Measurements from ENCODE around the gene LIN54.
"Not testable (repeated sequence)": the region's sequence is repeated elsewhere in the genome, so short reads cannot be mapped to it uniquely, and the experiment has no call there.

Gene LIN54

DNA sequence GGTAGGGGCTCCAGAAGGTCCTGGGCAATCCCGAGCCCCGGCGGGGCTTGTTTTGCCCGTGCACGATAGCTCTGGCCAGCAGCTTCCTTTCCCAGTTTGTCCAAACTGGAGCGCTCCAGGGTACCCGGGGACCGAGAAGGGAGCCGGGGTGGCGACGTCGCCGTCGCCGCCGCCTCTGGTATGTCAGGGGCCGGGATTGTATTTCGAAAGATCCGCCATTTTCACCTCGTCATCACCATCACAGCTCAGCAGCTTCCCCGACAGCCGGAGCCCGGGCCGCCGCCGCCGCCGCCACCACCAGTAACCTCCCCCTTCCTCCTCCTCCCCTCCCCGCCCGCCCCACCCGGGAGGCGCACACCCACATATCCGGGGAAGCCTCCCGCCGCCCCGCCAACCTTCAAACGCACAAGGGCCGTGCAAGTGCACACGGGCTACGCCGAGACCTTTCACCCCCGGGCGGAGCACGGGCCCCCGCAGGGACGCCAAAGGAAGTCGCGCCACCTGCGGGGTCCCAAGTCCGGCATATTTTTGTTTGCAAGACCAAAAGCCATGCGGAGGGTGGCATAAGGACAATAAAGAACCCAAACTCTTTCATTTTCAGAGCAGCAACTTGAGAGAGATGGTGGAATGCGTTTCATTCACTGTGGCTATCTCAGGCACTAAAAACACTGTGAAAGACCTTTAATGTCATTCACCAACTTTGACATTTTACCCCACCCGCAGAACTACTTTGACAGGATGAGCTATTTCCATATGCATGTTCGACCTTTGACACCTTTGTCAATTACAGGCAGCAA lies at the start of gene LIN54:
LIN54 (minus strand) TSS at position 302 of the 797 bp plus-strand sequence. CDS start 25,979 bp downstream, outside the sequence.
- DNase-seq = peak; percentile 81 to 82

DNA sequence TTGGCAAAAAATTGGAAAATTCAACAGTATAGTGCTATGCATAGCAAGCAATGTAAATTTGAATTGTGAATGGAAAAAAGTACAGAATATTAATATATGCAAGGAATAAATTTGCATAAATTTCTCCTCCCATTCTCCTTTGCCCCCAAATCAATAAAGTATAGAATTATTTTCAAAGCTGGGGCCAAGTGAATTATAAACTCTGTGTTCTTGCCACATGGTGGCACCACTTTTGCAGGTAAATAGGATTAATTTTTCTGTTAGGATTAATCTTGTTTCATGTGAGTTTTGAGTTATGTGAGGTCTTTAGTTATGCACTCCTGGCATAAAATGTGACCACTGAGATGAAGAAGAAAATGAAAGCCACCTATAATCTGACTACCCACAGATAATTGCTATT lies 44.3 kb upstream of the LIN54 start:
- DNase-seq = no peak

- not testable (repeated sequence) for DNase-seq
Measured at GRCh38 chr4:83048781-83049180, 38.2 kb upstream of the LIN54 start.

GRCh38 chr4:83046693-83047473 lies 36.3 kb upstream of the LIN54 start:
- no peak for DNase-seq

GRCh38 chr4:83043801-83044407 lies 33.3 kb upstream of the LIN54 start:
- DNase-seq = no peak

DNA sequence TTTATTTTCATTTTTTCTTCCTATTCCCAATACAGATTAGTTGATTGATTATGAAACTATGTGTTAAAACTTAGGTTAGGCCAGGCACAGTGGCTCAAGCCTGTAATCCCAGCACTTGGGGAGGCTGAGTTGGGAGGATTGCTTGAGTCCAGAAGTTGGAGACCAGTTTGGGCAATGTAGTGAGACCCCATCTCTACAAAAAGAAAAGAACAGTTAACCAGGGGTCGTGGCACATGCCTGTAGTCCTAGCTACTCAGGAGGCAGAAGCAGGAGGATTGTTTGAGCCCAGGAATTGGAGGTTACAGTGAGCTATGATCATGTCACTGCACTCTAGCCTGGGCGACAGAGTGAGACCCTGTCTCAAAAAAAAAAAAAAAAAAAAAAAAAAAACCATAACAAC lies 32.5 kb upstream of the LIN54 start:
- not testable (repeated sequence) for DNase-seq

GRCh38 chr4:83040269-83040668 lies 29.6 kb upstream of the LIN54 start:
- no peak for DNase-seq

DNA sequence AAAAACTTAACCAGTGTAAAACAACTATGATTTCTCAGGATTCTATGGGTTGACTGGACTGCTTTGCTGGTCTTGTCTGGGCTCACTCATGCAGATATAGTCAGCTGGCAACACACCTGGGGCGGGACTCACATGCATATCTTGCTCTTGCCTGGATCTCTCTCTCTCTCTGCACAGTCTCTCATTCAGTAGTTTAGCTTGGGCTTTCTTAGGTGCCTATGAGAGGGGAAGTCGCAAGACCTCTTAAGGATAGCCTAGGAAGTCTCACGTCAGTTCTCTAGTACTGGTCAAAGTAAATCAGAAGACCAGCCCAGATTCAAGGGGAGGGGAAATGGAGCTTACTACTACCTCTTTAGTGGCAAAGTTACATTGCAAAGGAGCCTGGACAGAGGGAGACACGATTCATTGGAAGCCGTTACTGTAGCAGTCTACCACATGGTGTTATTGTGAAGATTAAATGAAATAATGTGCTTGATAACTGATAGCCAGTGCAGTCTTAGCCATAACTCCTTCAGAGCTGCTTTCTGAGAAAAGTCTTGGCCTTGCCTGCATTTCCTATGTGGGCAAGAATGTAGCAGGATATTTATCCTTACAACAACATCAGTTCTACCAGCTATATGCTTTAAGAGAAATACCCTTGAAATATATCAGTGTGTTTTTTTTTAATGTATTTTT lies 26.5 kb upstream of the LIN54 start:
- DNase-seq = no peak

- DNase-seq = peak; percentile 91 to 94
Measured at GRCh38 chr4:83034630-83035494, 24.2 kb upstream of the LIN54 start, which contains the start of gene COPS4. Gene COPS4 (plus strand): TSS chr4:83035183. CDS start chr4:83035225, 42 bp downstream.

DNA sequence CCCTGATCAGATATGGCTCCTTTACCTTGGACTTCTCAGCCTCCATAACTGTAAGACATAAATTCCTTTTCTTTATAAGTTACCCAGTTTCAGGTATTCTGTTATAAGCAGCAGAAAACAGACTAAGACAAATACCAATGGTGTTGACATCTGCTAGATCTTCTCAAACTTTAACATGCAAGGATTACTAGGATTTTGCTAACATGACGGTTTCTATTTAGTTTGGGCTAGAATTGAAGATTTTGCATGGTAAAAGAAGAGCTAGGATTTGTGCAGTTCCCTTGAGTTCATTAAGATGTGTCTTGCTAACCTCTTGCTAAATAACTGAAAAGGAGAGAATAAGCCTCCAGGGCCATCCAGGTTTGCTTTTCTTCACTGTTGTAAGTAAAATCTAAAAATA lies 19.1 kb upstream of the LIN54 start:
- no peak for DNase-seq

- DNase-seq = no peak
Measured at GRCh38 chr4:83028976-83029375, 18.4 kb upstream of the LIN54 start.

- no peak for DNase-seq
Measured at GRCh38 chr4:83025563-83025962, 14.9 kb upstream of the LIN54 start.

DNA sequence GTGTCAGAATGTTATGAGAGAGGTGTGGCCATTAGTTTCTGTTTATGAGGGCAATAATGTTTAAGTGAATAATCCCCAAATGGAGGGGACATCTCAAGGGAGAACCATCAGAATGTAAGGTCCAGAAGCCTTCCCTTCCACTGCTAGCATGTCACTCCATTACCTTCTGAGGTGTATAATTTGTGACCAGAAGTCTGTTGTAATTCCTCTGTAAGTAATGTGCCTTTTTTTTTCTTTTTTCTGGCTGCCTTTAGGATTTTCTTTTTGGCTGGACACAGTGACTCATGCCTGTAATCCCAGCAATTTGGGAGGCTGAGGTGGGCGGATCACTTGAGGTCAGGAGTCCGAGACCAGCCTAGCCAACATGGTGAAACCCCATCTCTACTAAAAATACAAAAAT lies 13.6 kb upstream of the LIN54 start:
- no peak for DNase-seq

GRCh38 chr4:83023599-83023998 lies 13.0 kb upstream of the LIN54 start:
- not testable (repeated sequence) for DNase-seq

DNA sequence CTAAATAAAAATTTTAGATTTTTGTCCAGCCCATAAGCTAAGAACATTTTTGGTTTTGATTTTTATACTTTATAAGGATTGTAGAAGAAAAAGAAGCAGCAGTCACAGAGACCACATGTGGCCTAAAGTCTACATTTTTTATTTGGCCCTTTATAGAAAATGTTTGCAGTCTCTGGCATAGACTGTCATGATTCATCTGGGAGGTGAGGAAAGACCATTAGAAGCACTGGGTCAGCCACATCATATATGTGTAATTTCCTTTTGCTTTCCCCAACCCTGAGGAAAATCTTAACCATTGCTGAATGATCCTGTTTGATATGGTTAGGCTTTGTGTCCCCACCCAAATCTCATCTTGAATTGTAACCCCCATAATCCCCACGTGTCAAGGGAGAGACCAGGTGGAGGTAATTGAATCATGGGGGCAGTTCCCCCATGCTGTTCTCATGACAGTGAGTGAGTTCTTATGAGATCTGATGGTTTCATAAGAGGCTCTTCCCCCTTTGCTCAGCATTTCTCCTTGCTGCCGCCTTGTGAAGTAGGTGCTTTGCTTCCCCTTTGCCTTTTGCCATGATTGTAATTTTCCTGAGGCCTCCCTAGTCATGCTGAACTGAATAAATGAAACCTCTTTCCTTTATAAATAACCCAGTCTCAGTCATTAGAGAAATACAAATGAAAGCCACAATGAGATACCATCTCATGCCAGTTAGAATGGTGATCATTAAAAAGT lies 12.3 kb upstream of the LIN54 start:
- DNase-seq = no peak

DNA sequence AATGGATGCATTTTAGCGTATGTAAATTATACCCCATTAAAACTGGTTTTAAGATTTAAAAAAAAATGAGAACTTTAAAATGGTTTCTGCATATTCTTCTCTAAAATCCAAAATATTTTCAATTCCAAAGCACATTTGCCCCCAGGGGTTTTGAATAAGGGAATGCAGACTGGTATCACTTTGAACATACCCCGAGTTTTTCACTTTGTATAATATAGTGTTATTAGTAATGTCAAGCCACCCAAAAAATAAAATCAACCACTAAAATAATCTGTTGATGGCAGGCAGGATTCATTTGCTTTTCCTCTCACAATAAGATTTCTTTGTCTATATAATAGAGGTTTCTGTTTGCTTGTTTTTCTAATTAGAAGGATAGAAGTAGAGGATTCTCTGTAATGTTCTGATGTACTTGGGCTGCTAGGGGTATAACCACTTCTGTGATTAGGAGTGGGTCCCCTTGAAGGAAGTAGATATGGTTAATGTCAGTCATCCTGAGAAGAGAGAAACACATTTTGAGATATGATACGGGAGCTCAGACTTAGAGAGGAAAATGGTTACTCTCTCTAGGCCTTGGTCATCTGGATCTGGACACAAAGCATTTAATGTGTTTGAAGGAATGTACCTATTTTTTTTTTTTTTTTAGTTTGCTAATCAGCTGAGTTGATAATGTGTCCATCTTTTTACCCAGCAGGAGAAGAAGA lies 9.3 kb upstream of the LIN54 start:
- DNase-seq = no peak

DNA sequence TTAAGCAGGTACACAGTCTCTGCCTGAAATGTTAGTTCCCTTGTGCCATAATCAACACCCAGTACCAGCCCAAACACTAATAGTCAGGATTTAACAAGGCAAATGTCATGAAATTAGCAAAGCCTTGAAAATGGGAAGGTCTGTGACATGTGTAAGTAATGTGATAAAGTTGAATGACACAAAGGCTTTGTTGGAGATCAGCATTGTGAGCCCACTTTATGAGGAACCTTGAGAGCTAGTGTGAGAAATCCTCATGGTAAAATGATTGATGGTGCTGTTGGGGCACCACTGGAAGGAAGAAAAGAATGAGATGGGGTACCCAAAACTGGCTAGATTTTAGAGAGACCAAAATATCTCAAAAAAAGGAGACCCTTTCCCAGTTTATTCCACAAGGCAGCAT lies 3.3 kb upstream of the LIN54 start:
- DNase-seq = no peak

DNA sequence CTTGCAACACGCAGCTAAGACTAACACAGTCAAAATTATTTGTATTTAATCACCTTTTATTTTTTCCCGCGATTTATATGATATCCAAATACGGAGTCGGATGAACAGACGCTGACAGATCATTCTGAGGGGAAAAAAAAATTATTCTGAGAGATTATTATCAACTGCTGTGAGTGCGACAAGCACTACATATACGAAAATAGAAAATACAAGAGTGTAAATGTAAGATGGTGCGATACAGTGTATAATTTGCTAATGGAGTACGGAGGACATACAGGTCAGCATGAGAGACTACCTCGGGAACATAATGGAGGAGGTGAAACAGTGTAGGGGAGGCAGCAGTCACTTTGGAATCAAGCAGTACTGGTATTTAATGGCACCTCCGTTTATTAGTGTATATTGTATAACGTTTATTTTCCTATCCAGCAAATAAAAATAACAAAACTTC lies 2.8 kb upstream of the LIN54 start:
- no peak for DNase-seq

DNA sequence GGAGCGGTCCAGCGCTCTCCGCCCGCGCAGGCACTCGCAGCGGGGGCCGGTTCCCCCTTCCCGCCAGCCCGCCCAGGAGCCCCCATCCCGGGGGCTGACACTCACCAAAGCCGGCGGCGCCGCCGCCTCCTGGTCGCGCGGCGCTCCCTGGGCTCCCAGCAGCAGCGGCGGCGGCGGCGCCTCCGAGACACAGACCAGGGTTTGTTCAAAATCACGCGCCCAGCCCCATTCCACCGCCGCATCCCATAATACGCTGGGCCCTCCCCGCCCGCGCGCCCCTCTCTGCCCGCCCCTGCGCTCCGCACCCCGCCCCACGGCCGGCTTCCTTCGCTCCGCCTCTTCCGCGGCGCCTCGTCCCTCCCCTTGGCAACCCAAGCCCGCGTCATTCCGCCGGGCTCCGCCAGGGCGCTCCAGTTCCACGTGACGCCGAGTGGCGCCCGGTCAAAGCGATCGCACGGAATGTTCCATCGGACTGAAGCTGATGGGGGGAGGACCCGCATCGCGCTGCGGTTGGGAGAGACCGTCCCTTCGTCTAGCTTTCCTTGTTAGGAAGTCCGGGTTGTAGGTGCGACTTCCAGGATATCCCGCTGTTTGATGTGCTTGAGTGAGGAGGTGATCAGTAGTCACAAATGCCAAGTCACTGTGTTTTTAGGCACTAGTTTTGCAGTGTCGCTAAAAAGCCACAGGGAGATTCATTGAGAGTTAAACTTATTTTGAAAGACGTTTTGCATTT lies 2.2 kb upstream of the LIN54 start:
- peak; percentile 93 to 95 for DNase-seq

GRCh38 chr4:83012200-83012686 lies 1.6 kb upstream of the LIN54 start:
- DNase-seq = peak in 1 of 2 experiments; percentile 6

All from activated CD4-positive, alpha-beta T cell treated with anti-CD3 and anti-CD28 coated beads, Interleukin-2, amount 50 U/mL, for 4 hours (primary cell).